Measurements from ENCODE around the gene PLAC8. TPM values are rescaled to one million over a fixed set of nuclear protein-coding genes. Genes with fewer than 3 reads are reported as not detected.
"Not testable (repeated sequence)": the region's sequence is repeated elsewhere in the genome, so short reads cannot be mapped to it uniquely, and the experiment has no call there.

The PLAC8 gene
- total RNA-seq, 4 donors from 2014 or later, result 17.6 to 130 (median 72.1) TPM

DNA sequence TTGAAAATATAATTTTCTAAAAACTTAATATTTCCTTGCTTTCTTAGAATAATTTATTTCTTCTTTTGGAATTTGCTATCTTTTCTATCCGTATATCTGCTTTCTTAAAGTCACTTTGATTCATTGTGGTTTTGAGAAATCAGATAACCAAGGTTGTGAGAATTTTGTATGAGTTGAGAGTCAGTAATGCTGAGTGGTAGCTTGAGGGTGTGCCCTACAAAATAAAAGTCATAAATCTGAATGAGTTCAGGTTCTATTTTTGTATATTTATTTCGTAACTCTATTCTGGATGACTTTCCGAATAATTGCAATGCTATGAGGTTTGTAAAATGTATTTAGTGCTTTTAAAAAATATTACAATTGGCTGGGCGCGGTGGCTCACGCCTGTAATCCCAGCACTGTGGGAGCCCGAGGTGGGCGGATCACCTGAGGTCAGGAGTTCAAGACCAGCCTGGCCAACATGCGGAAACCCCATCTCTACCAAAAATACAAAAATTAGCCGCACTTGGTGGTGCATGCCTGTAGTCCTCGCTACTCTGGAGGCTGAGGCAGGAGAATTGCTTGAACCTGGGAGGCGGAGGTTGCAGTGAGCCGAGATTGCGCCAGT is 70.6 kb downstream of the PLAC8 start:
- intact Hi-C loops (cut with DNase I), result no loop called here
- WGBS, 2 donors, result 86 to 89% methylated on average over 11 to 14 of the region's 14 CpGs
- Histone ChIP-seq H3K4me1 (peaks cover 0 to 11% (median 0%) of the 10 kb centered on the region in 3 donors), H3K27me3 (no peaks in the 10 kb centered on the region), H3K9me3 (no peaks in the 10 kb centered on the region), H3K27ac (no peak overlapping the region), H3K36me3 (peaks cover 0 to 22% (median 0%) of the 10 kb centered on the region in 3 donors), H3K4me3 (no peak overlapping the region)
- TF ChIP-seq POLR2A (IDR thresholded peaks at IDR 0.05), result no peak
- TF ChIP-seq, protein P1, sequence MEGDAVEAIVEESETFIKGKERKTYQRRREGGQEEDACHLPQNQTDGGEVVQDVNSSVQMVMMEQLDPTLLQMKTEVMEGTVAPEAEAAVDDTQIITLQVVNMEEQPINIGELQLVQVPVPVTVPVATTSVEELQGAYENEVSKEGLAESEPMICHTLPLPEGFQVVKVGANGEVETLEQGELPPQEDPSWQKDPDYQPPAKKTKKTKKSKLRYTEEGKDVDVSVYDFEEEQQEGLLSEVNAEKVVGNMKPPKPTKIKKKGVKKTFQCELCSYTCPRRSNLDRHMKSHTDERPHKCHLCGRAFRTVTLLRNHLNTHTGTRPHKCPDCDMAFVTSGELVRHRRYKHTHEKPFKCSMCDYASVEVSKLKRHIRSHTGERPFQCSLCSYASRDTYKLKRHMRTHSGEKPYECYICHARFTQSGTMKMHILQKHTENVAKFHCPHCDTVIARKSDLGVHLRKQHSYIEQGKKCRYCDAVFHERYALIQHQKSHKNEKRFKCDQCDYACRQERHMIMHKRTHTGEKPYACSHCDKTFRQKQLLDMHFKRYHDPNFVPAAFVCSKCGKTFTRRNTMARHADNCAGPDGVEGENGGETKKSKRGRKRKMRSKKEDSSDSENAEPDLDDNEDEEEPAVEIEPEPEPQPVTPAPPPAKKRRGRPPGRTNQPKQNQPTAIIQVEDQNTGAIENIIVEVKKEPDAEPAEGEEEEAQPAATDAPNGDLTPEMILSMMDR (IDR thresholded peaks at IDR 0.05), result no peak
- no peak for DNase-seq

DNA sequence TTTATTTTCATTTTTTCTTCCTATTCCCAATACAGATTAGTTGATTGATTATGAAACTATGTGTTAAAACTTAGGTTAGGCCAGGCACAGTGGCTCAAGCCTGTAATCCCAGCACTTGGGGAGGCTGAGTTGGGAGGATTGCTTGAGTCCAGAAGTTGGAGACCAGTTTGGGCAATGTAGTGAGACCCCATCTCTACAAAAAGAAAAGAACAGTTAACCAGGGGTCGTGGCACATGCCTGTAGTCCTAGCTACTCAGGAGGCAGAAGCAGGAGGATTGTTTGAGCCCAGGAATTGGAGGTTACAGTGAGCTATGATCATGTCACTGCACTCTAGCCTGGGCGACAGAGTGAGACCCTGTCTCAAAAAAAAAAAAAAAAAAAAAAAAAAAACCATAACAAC is 71.4 kb downstream of the PLAC8 start:
- H3K4me1 ChIP-seq, result peaks cover 0 to 11% (median 0%) of the 10 kb centered on the region in 3 donors
- H3K27ac ChIP-seq; H3K4me3 ChIP-seq; DNase-seq; intact Hi-C loops (cut with DNase I); H3K9me3 ChIP-seq; H3K27me3 ChIP-seq: not testable (repeated sequence)
- H3K36me3 ChIP-seq, result peaks cover 0 to 22% (median 0%) of the 10 kb centered on the region in 3 donors
- 95 to 97% methylated on average over 2 of the region's 2 CpGs for WGBS, 2 donors

DNA sequence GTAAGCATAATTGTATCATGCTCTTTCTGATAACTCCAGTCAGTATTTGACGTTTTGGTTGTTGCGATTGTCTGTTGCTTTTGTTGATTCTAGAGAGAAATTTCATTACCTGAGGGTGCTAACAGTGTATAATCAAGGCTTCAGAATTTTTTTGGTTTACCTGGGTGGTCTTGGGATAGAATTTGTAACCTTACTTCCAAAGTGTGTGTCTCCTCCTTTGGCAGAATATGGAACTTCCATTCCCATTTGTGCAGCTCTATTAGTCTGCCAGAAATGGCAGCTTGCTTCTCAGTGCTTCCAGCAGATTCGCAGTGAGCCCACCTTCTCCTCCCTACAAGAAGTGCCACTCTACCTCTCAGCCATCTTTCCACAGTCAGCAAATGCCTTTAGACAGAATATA is 74.3 kb downstream of the PLAC8 start:
- Histone ChIP-seq H3K36me3 (peaks cover 0 to 14% (median 0%) of the 10 kb centered on the region in 3 donors), H3K27me3 (no peaks in the 10 kb centered on the region), H3K27ac (no peak overlapping the region), H3K4me1 (peaks cover 6 to 38% (median 15%) of the 10 kb centered on the region in 3 donors), H3K4me3 (no peak overlapping the region), H3K9me3 (no peaks in the 10 kb centered on the region)
- no peak for TF ChIP-seq POLR2A (IDR thresholded peaks at IDR 0.05)
- TF ChIP-seq, protein P1 (IDR thresholded peaks at IDR 0.05), result no peak
- intact Hi-C loops (cut with DNase I), result no loop called here
- WGBS, 2 donors, result 87 to 90% methylated on average over 3 of the region's 3 CpGs
- DNase-seq, result no peak

Other genes with a start within 250 kb of the PLAC8 start
- gene SEC31A, start 223.6 kb downstream of the PLAC8 start, total RNA-seq, result 100 to 1,000 TPM in 3 of 4 donors, 10 to 100 TPM in 1; 88.8 to 161 (median 128) TPM
- gene THAP9, start 214.0 kb downstream of the PLAC8 start, total RNA-seq, result 1 to 10 TPM; 1.1 to 6.2 (median 2.8) TPM
- 10 to 100 TPM; 14.7 to 23.0 (median 16.4) TPM for gene LIN54, start 103.9 kb downstream of the PLAC8 start, total RNA-seq
- gene COPS4, start 79.5 kb downstream of the PLAC8 start, total RNA-seq, result 10 to 100 TPM; 22.5 to 56.8 (median 39.9) TPM
- 10 to 100 TPM; 10.7 to 17.3 (median 13.9) TPM for gene COQ2, start 170.1 kb upstream of the PLAC8 start, total RNA-seq
- gene HPSE, start 220.1 kb upstream of the PLAC8 start, total RNA-seq, result 10 to 100 TPM in 2 of 4 donors, 1 to 10 TPM in 2; 3.6 to 12.5 (median 8.5) TPM

Measured in esophagus squamous epithelium (tissue), 5 donors.